ENCODE data around the gene RSBN1. TPM values are rescaled to one million over a fixed set of nuclear protein-coding genes. Genes with fewer than 3 reads are reported as not detected.

The RSBN1 gene
- total and polyA plus RNA-seq, 9 of the 15 experiments (the other 6 are each of a cell fraction or from before 2014, with no cell fraction given), result 4.5 to 24.3 (median 13.0) TPM

DNA sequence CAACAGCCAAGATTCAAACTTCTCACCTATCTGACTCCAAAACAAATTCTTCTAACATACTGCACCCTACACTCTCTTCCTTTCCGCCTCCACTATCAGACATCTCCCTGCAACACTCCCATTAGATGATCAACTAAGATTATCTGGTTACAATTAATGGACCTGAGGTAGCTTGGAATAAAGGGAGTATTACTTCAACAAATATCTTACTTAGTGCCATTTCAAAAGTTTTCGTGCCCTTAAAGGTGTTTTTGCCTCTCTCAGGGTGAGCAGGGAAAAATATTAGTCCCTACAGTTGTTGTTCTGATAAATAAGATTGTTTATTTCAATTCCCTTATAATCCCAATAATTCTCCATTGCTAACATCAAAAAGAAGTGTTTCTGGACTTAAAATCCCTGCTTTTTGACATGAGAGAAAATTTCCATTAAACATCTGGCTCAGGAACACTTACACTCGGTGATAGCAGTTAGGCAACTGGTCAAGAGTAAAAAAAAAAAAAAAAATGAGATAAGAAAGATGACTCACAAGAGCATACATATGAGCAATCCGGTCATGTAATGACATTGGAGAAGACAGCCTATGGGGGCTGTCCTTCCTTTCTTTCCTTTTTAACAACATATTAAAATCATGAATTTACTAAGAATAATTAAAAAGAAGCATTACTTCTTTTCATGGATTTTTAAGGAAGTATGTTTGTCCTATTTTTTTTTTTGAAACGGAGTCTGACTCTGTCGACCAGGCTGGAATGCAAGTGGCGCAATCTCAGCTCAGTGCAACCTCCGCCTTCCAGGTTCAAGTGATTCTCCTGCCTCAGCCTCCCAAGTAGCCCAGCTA, 7.6 kb downstream of the RSBN1 start (continued):
- TF ChIP-seq, protein P1, sequence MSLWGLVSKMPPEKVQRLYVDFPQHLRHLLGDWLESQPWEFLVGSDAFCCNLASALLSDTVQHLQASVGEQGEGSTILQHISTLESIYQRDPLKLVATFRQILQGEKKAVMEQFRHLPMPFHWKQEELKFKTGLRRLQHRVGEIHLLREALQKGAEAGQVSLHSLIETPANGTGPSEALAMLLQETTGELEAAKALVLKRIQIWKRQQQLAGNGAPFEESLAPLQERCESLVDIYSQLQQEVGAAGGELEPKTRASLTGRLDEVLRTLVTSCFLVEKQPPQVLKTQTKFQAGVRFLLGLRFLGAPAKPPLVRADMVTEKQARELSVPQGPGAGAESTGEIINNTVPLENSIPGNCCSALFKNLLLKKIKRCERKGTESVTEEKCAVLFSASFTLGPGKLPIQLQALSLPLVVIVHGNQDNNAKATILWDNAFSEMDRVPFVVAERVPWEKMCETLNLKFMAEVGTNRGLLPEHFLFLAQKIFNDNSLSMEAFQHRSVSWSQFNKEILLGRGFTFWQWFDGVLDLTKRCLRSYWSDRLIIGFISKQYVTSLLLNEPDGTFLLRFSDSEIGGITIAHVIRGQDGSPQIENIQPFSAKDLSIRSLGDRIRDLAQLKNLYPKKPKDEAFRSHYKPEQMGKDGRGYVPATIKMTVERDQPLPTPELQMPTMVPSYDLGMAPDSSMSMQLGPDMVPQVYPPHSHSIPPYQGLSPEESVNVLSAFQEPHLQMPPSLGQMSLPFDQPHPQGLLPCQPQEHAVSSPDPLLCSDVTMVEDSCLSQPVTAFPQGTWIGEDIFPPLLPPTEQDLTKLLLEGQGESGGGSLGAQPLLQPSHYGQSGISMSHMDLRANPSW (CRISPR knock-in tag; IDR thresholded peaks at IDR 0.05), result no peak
- TF ChIP-seq FUS (optimal IDR thresholded peaks at IDR 0.05; ENCODE audit: low read depth, low read length) (no peak), PPARD (CRISPR knock-in tag; IDR thresholded peaks at IDR 0.05) (no peak), CBFA2T3 (IDR thresholded peaks at IDR 0.05) (peak; percentile 75), ZNF354B (CRISPR knock-in tag; IDR thresholded peaks at IDR 0.05) (no peak), ZNF584 (CRISPR knock-in tag; IDR thresholded peaks at IDR 0.05; ENCODE audit: low read depth) (peak; percentile 45; the same call in 1 of the 2 replicates), CBFA2T2 (conservative IDR thresholded peaks at IDR 0.05) (peak; percentile 51), SMARCA5 (IDR thresholded peaks at IDR 0.05) (peak; percentile 43; the same call in 1 of the 2 replicates), DPF2 (IDR thresholded peaks at IDR 0.05) (peak; percentile 98), ZNF121 (CRISPR knock-in tag; conservative IDR thresholded peaks at IDR 0.05) (no peak), ZNF184 (CRISPR knock-in tag; IDR thresholded peaks at IDR 0.05) (no peak), EHMT2 (IDR thresholded peaks at IDR 0.05) (0 out of 2 replicates have a peak, but pooled peaks have one; percentile 53), HDAC1 (IDR thresholded peaks at IDR 0.05) (peak in 1 of 2 experiments; percentile 12; a peak in 1 of 4 replicates), LCOR (CRISPR knock-in tag; IDR thresholded peaks at IDR 0.05) (0 out of 2 replicates have a peak, but pooled peaks have one; percentile 20), PHB (CRISPR knock-in tag; IDR thresholded peaks at IDR 0.05) (no peak), KLF6 (CRISPR knock-in tag; IDR thresholded peaks at IDR 0.05; ENCODE audit: borderline replicate concordance) (no peak)
- TF ChIP-seq, protein P2, sequence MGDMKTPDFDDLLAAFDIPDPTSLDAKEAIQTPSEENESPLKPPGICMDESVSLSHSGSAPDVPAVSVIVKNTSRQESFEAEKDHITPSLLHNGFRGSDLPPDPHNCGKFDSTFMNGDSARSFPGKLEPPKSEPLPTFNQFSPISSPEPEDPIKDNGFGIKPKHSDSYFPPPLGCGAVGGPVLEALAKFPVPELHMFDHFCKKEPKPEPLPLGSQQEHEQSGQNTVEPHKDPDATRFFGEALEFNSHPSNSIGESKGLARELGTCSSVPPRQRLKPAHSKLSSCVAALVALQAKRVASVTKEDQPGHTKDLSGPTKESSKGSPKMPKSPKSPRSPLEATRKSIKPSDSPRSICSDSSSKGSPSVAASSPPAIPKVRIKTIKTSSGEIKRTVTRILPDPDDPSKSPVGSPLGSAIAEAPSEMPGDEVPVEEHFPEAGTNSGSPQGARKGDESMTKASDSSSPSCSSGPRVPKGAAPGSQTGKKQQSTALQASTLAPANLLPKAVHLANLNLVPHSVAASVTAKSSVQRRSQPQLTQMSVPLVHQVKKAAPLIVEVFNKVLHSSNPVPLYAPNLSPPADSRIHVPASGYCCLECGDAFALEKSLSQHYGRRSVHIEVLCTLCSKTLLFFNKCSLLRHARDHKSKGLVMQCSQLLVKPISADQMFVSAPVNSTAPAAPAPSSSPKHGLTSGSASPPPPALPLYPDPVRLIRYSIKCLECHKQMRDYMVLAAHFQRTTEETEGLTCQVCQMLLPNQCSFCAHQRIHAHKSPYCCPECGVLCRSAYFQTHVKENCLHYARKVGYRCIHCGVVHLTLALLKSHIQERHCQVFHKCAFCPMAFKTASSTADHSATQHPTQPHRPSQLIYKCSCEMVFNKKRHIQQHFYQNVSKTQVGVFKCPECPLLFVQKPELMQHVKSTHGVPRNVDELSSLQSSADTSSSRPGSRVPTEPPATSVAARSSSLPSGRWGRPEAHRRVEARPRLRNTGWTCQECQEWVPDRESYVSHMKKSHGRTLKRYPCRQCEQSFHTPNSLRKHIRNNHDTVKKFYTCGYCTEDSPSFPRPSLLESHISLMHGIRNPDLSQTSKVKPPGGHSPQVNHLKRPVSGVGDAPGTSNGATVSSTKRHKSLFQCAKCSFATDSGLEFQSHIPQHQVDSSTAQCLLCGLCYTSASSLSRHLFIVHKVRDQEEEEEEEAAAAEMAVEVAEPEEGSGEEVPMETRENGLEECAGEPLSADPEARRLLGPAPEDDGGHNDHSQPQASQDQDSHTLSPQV (IDR thresholded peaks at IDR 0.05), result 0 out of 2 replicates have a peak, but pooled peaks have one; percentile 32
- TF ChIP-seq, protein P3, sequence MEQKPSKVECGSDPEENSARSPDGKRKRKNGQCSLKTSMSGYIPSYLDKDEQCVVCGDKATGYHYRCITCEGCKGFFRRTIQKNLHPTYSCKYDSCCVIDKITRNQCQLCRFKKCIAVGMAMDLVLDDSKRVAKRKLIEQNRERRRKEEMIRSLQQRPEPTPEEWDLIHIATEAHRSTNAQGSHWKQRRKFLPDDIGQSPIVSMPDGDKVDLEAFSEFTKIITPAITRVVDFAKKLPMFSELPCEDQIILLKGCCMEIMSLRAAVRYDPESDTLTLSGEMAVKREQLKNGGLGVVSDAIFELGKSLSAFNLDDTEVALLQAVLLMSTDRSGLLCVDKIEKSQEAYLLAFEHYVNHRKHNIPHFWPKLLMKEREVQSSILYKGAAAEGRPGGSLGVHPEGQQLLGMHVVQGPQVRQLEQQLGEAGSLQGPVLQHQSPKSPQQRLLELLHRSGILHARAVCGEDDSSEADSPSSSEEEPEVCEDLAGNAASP (IDR thresholded peaks at IDR 0.05), result no peak
- TF ChIP-seq, protein P4, sequence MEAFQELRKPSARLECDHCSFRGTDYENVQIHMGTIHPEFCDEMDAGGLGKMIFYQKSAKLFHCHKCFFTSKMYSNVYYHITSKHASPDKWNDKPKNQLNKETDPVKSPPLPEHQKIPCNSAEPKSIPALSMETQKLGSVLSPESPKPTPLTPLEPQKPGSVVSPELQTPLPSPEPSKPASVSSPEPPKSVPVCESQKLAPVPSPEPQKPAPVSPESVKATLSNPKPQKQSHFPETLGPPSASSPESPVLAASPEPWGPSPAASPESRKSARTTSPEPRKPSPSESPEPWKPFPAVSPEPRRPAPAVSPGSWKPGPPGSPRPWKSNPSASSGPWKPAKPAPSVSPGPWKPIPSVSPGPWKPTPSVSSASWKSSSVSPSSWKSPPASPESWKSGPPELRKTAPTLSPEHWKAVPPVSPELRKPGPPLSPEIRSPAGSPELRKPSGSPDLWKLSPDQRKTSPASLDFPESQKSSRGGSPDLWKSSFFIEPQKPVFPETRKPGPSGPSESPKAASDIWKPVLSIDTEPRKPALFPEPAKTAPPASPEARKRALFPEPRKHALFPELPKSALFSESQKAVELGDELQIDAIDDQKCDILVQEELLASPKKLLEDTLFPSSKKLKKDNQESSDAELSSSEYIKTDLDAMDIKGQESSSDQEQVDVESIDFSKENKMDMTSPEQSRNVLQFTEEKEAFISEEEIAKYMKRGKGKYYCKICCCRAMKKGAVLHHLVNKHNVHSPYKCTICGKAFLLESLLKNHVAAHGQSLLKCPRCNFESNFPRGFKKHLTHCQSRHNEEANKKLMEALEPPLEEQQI (IDR thresholded peaks at IDR 0.05), result no peak; the same call in 1 of the 2 replicates
